GM19238 (cell line): ENCODE results near the gene EIPR1.
"Not testable (repeated sequence)": the region's sequence is repeated elsewhere in the genome, so short reads cannot be mapped to it uniquely, and the experiment has no call there.

Source experiments
- DNase-seq: peaks from one replicate; pipeline ENCODE4 v3.0.0; 2011; ENCODE audit warnings: low spot score; ENCODE audit not compliant: insufficient read length

The EIPR1 gene

DNA sequence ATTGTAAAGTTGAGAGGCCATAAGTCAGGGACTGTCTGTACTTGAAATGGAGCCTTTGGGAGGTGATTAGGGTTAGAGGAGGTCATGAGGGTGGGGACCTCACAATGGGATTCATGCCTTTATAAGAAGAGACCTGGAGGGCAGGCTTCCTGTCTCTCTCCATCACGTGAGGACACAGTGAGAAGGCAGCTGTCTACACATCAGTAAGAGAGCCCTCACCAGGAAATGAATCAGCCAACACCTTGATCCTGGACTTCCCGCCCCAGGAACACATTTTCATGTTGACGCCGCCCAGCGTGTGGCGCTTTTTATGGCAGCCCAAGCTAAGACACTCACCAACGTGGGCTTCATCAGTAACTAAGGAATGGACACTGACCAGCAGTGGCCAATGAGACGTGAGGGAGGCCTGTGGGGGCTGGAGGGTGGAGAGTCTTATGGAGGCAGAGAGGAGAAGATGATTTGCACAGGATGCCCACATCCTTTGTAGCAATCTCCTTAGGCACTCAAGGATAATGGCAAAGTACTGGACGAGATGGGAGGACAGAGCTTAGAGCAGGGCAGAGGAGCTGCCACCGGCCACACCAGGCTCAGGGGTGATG lies 162.7 kb downstream of the EIPR1 start:
- no peak for DNase-seq

DNA sequence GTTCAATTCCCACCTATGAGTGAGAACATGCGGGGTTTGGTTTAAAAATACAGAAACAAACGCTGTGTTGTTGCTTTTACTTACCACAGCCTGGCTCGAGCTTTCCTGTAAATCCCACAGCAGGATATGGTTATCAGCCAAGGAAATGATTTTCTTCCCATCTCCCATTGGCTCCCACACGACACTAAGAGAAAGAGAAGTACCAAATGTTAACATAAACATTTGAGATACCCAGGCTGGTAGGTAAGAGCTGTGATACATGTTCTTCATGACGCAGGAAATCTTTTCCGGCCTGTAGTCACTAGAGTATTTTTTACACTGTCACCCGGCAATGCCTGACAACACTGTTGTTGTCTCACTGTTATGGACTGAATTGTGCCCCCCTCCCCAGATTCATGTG lies 163.6 kb downstream of the EIPR1 start:
- DNase-seq: no peak

DNA sequence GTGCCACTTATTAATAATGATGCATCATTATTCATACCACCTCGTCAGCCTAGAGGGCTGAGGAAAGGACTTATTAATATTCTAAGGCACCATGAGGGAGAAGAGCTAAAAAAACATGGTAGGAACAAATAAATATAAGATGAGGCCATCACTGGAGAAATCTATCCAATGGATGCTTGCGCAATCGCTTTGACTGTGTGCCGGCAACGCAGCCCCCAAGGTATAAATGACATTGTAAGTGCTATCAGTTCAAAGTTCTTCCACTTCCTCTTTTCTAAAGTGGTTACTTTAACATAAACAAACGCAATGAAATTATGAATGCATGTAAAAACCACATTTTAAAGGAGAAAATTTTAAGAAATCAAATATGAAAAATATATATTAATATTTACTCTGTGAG lies 164.6 kb downstream of the EIPR1 start:
- DNase-seq: no peak

DNA sequence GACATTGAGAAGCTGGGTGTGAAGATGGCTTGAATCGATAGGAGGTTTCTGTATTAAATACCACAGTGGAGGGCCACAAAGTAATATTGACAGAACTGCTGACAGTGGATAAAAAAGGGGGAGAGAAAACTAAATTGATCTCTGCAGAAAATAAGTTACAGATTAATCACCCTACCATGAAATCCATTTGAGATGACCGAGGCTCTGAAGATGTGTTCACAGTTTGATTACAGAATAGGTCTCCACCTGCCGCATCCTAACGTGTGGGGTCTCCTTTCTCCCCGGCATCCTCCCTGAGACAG lies 165.6 kb downstream of the EIPR1 start:
- no peak for DNase-seq

DNA sequence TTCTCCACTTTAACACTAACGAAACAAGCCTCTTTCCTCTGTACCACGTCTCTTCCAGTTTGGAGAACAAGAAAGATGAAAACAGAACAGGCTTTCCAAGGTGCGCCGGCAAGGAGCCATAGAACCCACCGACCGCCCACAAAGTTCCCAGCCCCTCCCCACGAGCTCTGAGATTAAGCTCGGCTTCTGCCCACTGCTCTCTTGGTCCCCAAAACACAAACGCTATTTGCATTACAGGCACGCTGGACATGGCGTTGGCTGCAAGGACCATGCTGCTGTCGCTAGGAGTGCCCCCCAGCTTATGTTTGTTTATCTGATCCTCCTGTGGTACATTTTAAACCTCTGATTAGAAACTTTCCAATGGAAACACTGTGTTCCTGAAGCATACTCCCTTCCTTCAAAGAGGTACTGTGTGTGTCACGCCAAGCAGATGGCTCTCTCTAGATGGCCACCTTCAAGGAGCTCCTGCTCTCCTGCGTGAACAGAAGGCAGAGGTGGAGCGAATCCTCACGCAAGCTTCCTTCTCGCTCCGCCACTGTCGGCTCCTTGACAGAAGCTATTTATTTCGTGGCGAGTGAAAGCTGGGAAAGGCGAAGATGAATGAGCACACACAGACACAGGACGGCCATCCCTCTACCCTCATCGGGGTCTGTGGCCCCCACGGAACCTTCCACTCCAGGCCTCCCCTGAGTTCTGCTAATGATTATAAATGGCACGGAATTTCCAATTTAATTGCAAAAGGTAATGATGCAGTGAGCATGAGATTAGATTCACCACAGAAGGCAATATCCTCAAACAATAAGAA lies 166.2 kb downstream of the EIPR1 start:
- DNase-seq: no peak

DNA sequence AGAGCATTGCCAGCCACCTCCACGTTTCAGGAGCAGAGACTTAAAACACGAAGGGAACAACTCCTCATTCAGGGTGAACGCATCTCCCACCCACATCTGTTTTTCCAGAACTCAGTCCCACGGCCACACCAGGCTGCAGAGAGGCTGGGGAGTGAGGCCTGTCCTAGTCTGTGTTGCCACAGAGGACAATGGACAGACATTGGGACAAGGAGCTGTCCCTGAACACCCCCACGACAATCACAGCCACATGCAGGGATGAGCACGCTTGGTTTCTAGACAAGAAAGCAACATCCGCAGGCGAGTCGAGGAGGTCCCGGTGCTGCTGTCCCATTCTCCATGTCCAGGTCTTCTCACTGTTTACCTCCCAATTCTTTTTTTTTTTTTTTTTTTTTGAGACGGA lies 167.4 kb downstream of the EIPR1 start:
- DNase-seq: no peak

DNA sequence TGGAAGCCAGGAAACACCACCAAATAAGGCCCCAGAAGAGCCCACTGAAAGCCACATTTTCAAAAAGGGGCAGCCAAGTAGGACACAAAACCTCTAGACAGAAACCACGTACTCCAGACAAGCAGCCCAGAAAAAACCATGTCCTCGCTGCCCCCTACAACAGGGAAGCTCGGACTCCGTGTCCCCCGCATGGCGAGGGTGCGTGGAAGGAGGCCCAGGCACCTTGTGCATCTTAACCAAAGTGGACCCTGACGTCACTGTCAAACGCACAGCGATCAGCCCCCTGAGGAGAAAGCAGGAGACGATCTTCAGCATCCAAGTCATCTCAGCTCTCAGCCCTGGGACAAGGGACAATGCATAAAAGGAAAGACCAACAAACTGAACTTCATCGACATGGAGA lies 168.4 kb downstream of the EIPR1 start:
- no peak for DNase-seq

DNA sequence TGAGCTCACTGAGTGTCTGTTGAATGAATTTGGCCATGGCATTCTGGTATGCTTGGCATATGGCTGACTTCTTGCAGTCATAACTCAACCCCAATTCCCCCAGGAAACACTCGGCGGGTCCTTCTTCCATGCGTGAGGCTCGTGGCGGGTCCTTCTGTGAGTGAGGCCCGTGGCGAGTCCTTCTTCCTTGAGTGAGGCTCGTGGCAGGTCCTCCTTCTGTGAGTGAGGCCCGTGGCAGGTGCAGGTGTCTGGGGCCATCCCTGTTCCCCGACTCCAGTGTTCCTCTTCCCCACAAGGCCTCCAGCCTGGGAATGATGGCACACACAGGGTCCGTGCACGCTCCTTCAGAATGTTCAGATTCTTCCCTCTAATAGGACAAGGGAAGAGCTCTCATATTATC lies 169.0 kb downstream of the EIPR1 start:
- no peak for DNase-seq

DNA sequence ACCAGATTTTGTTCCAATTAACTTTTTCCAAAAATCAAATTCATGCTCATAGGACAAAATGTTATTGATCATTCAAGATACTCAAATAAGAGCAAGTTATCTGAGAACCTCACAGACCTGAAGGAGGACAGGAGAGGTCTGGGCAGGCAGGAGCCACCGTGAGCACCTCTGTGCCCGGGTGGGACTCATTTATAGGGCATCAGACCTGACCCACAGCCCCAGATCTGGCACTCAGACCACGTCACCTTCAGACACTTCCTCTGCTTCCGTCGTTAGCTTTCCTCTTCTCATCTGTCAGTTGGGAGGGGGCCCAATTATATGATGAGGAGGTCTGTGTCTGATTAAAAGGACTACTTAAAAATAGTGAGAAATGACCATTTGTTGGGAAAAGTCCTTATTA lies 169.4 kb downstream of the EIPR1 start:
- DNase-seq: no peak

DNA sequence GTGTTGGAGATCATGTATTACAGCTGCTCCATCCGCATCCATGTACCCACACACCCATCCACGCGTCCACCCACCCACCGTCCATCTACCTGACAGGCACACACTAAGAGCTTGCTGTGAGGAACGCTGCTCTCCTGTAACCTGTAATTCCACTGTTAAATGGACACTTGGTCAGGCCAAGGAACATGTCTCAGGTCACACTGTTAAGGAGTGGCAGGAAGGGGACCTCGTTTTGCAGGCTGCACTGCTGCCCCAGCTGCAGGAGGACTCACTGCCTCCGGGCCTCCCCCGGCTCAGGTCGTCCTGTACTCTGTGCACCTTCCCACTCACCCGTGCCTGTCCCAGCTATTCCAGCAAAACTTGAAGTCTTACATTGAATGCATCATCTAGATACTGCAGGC lies 170.5 kb downstream of the EIPR1 start:
- no peak for DNase-seq

DNA sequence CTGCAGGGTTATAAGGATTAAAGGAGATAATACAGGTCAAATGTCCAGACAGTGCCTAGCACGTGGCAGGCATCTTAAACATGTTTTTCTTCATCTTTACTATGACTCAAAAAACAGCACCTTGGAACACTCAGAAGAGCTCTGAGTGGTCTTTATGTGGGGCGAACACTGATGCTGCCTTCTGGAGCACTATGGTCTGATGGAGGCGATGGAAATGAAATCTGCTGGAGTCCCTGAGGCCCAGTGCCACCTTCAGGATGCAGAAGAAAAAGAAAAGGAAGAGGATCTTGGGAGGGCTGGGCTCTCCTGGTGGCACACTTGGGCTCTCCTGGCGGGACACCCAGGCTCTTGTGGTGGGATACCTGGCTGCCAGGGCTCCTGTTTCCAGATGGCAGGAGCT lies 171.8 kb downstream of the EIPR1 start:
- DNase-seq: no peak

DNA sequence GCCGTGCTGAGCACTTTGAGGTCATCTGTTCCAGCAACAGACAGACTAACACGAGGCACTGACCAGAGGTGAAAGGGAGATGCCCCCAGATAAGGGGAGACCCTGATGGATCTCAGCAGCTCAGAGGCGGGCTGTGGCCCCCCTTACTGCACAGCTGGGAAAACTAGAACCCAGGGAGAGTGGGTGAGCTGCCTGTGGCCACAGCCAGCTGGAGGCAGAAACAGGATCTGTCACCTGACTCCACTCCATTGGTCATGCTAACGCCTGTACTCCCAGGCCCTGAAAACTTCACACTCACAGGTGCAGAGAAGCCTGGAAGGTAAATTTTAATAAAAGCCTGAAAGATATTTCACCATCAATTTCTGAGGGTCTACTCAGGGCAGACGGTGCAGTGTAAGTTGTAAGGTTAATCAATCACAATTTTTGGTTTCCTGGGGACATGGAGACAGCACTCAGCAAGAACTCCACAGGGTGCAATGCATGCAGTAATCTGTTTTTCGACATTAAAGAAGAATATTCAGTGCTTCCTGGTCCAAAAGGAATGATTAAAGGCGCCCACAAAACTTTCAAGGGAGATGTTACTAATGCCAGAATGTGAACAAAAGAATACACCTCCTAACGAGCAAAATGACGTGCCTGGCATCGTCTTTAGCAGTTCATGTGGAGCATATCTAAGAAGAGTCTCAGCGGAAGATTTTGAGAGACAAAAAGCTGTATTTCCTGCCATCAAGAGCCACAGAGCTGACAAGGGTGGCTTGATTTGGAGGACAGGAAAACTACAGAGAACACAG lies 173.4 kb downstream of the EIPR1 start:
- no peak for DNase-seq

DNA sequence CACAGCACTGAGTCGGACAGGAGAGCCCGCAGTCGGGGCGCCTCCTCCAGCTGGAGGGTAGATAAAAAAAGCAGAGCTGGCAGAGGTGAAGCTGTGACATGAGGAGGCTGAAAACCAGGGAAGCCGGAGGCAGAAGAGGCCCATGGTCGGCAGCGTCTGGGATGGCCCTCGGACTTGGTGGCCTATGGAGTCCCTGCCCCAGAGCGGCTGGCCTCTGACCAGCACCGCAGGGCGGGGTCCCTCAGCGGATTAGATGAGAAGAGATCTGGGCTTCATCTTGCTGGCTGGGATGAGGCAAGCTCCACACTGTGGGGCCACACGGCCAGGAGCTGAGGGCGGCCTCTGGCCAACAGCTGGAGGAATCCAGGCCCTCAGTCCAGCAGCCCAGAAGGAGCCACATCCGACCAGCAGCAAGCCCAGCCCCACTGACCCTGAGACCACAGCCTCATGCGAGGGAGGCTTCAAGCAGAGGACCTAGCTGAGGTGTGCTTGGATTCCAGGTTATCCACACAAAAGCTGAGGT lies 174.1 kb downstream of the EIPR1 start:
- no peak for DNase-seq

DNA sequence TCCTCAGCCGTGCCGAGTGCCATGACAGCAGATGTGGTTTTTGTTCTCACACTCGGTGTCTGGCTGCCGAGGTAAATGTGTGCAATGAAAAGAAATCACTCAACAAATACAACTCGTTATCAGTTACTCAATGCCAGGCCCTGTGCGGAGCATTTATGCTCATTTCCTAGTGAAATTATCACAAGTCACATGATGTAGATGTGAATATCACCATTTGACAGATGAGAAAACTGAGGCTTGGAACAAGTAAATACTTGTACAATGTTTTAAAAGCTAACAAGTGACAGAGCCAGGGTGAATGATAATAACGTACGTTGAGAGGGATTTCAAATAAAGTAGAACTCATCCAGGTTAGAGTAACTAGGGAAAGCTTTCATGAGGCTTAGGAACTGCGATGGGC lies 174.7 kb downstream of the EIPR1 start:
- DNase-seq: no peak

DNA sequence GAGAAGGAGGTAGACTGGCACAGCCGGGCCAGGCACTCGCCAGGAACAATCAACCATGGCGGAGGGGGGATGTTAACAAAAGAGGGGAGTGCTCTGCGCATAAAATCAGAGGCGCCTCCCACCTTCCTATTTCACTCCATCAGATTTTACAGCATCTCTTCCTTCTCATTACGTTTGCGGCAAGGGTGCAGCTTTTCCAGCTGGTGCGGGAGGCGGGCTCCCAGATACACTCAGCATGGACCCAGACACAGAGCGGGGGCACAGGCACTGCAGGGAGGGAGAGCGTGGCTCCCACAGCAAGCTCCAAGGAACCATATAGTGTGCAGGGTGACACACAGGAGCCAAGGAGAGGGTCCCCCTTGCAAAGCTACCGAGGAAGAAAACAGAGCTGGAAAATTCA lies 176.3 kb downstream of the EIPR1 start:
- no peak for DNase-seq

DNA sequence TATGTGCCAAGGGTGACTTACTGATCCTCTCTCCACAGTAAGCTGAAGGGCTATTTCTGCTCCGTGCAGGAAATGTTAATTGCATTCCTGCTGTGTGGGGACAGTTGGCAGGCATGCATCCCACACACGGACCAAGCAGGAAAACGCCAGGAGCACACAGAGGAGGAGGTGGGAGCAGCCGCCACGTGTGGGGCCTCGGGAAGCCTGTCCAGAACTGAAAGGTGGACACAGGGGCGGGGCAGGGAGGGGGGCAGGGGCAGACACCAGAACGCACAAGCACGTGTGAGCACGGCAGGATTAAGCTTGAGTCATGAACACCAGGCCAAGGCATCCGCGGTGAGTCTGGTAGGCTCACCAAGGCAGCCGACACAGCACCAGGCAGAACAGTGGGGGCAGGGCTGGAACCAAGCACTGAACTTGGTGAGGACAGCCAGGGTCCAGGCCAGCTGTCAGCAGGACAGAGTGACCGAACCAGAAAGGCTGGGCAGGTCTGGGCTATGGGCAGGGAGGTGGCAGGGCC lies 177.1 kb downstream of the EIPR1 start:
- DNase-seq: no peak

DNA sequence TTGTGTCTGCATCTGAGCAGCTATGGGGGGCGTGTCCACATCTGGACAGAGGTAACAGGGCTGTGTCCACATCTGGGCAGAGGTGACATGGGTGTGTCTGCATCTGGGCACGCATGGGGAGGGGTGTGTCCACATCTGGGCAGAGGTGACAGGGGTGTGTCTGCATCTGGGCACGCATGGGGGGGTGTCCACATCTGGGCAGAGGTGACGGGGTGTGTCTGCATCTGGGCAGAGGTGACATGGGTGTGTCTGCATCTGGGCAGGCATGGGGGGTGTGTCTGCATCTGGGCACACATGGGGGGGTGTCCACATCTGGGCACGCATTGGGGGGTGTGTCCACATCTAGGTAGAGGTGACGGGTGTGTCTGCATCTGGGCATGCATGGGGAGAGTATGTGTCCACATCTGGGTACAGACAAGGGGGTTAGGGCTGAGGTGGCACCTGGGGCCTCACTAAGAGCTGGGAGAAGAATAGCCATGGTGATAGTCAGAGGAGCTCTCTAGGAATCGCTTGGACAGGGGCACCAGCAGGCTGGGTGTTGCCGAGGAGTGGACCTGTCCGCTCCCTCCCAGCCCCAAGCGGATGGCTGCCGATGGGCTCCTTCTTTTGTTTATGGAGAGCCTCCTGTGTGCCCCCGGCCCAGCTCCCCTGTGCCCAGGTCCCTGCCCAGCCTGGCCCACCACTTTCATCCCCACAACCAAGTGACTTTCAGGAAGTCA lies 177.8 kb downstream of the EIPR1 start:
- DNase-seq: no peak

DNA sequence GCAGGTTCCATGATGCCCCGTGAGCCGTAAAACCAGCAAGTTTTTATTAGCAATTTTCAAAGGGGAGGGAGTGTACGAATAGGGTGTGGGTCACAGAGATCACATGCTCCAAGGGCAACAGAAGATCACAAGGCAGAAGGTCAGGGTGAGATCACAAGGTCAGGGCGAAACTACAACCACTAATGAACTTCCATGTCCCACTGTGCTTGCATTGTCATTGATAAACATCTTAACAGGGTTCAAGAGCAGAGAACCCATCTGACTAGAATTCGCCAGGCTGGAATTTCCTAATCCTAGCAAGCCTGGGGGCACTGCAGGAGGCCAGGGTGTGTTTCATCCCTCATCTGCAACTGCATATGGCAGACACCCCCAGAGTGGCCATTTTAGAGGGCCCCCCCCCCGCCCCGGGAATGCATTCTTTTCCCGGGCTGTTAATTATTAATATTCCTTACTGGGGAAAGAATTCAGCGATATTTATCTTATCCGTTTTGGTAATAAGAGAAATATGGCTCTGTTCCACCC lies 178.9 kb downstream of the EIPR1 start:
- not testable (repeated sequence) for DNase-seq

DNA sequence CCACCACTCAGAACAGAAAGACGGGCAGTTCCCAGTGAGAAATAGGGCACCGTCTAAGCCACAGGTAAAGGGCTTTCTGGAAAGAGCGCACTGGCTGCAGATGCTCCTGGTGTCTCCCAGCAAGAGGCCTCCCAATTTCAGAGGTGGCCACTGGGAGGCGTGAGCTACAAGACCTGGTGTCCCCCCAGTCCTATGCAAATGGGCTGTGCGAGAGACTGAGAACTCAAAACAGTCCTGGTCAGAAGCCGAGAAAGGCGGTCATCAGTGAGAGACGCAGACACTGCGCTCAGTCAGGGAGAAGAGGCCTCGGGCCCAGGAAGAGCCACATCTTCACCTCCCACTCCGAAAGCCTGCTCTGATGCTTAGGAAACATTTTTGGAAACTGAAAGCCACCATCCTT lies 179.5 kb downstream of the EIPR1 start:
- DNase-seq: no peak

DNA sequence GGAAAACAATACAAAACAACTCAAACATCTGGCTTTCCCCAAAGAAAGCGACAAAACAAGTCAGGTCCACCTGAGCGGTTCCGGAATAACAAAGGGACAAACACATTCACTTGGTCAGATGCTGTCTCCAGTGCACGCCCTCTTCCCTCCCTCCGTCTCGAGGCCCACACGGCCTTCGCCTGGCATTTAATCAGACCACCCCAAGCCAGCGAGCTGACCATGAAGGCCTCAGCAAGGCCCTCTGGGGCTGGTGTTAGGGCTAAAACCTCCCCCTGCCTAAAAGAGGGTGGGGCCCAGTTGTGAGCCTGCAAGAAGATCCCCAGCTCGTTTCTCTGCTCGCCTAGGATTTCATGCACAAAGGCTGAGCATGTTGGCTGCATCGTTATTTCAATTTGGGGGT lies 180.3 kb downstream of the EIPR1 start:
- no peak for DNase-seq

DNA sequence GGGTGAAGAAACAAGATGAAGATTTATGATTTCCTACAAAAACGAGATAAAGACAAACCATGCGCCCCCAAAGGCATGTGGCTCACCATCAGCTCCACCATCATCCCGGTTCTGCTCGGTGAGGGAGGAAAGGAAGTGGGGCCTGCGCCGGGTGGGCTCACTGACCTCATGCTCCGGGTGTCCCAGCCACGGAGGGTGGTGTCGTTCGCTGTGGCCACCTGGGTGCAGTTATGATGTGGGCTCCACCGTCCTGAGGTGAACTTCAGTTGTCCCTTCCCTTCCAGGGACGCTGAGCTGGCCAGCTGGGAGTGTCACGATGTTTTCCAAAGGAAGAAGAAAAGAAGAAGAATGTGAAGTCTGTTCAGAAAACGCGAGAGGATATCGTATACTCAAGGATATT lies 180.9 kb downstream of the EIPR1 start:
- no peak for DNase-seq
